ENCODE results near the gene APRT. TPM values are rescaled to one million over a fixed set of nuclear protein-coding genes. Genes with fewer than 3 reads are reported as not detected.

APRT gene
- total RNA-seq, 1 donor from 2014 or later = 53.4 TPM

- peaks cover 4% of the 10 kb centered on the region for H3K4me1 ChIP-seq
- peak overlapping the region; percentile 95 for H3K4me2 ChIP-seq
- peak overlapping the region; percentile 98 for H3K4me3 Mint-ChIP-seq
- peaks cover 4% of the 10 kb centered on the region for H3F3A ChIP-seq (ENCODE audit: low read depth)
- H3K27me3 ChIP-seq = no peaks in the 10 kb centered on the region
- H3K36me3 Mint-ChIP-seq = peaks cover 2% of the 10 kb centered on the region
- TF ChIP-seq EZH2 (IDR thresholded peaks at IDR 0.05) = no peak
- TF ChIP-seq CTCF (IDR thresholded peaks at IDR 0.05) = peak; percentile 62
- DNase-seq (ENCODE audit: low spot score) = peak; percentile 88
- H3K27ac Mint-ChIP-seq = peak overlapping the region; percentile 29
- H3K27me3 Mint-ChIP-seq (ENCODE audit: insufficient read depth, low read depth) = peaks cover 2% of the 10 kb centered on the region
- H3K4me1 Mint-ChIP-seq = peaks cover 20% of the 10 kb centered on the region
- H2AFZ ChIP-seq (replicated peaks) = peak overlapping the region; percentile 86
- peak overlapping the region; percentile 83 for H3K9ac ChIP-seq
- no peak overlapping the region for H3K27ac ChIP-seq
- no peaks in the 10 kb centered on the region for H3K9me3 ChIP-seq (ENCODE audit: low read depth)
- peak overlapping the region; percentile 93 for H3K4me3 ChIP-seq
- H4K20me1 ChIP-seq (ENCODE audit: low read depth) = peaks cover 14% of the 10 kb centered on the region
- no peaks in the 10 kb centered on the region for H3K36me3 ChIP-seq
- H3K9me3 Mint-ChIP-seq = no peaks in the 10 kb centered on the region
- peaks cover 14% of the 10 kb centered on the region for H3K79me2 ChIP-seq (ENCODE audit: low read depth)
Observed at GRCh38 chr16:88857728-88858339, 46.1 kb upstream of the APRT start.

- H3K4me1 Mint-ChIP-seq = peaks cover 24% of the 10 kb centered on the region
- H3K27me3 Mint-ChIP-seq (ENCODE audit: insufficient read depth, low read depth) = peaks cover 2% of the 10 kb centered on the region
- Histone ChIP-seq H3K9me3 (ENCODE audit: low read depth) (no peaks in the 10 kb centered on the region), H3K4me3 (peak within 1 kb of the TSS; percentile 93), H3F3A (ENCODE audit: low read depth) (peaks cover 4% of the 10 kb centered on the region), H3K4me2 (peak within 1 kb of the TSS; percentile 97), H3K27ac (no peak within 1 kb of the TSS), H3K36me3 (no peaks in the 10 kb centered on the region), H3K9ac (peak within 1 kb of the TSS; percentile 83), H3K27me3 (no peaks in the 10 kb centered on the region), H2AFZ (replicated peaks) (peak within 1 kb of the TSS; percentile 86), H3K4me1 (peaks cover 4% of the 10 kb centered on the region), H3K79me2 (ENCODE audit: low read depth) (peaks cover 14% of the 10 kb centered on the region), H4K20me1 (ENCODE audit: low read depth) (peaks cover 14% of the 10 kb centered on the region)
- H3K4me3 Mint-ChIP-seq = peak within 1 kb of the TSS; percentile 98
- peak within 1 kb of the TSS; percentile 29 for H3K27ac Mint-ChIP-seq
- peak; percentile 100 for DNase-seq (ENCODE audit: low spot score)
- TF ChIP-seq EZH2phosphoT487 (IDR thresholded peaks at IDR 0.05) (no peak), CTCF (IDR thresholded peaks at IDR 0.05) (no peak), EZH2 (IDR thresholded peaks at IDR 0.05) (no peak)
- H3K36me3 Mint-ChIP-seq = peaks cover 5% of the 10 kb centered on the region
- no peaks in the 10 kb centered on the region for H3K9me3 Mint-ChIP-seq
Observed at GRCh38 chr16:88856828-88857727, 45.4 kb upstream of the APRT start, which contains the start of the genes GALNS and TRAPPC2L. GALNS (minus strand) TSS chr16:88856947; CDS start chr16:88856877, 70 bp downstream. TRAPPC2L (plus strand) TSS chr16:88857127; CDS start chr16:88857151, 24 bp downstream.

- TF ChIP-seq EZH2phosphoT487 (IDR thresholded peaks at IDR 0.05) (no peak), CTCF (IDR thresholded peaks at IDR 0.05) (no peak), EZH2 (IDR thresholded peaks at IDR 0.05) (no peak)
- DNase-seq (ENCODE audit: low spot score) = peak; percentile 60
- Mint-ChIP-seq H3K27me3 (ENCODE audit: insufficient read depth, low read depth) (peaks cover 2% of the 10 kb centered on the region), H3K9me3 (no peaks in the 10 kb centered on the region), H3K27ac (no peak overlapping the region), H3K4me3 (peak overlapping the region; percentile 98), H3K4me1 (peaks cover 24% of the 10 kb centered on the region), H3K36me3 (peaks cover 5% of the 10 kb centered on the region)
- Histone ChIP-seq H3K9ac (no peak overlapping the region), H3K79me2 (ENCODE audit: low read depth) (peaks cover 14% of the 10 kb centered on the region), H3K4me2 (peak overlapping the region; percentile 97), H2AFZ (replicated peaks) (no peak overlapping the region), H3K36me3 (no peaks in the 10 kb centered on the region), H3K27me3 (no peaks in the 10 kb centered on the region), H3K9me3 (ENCODE audit: low read depth) (no peaks in the 10 kb centered on the region), H3K4me1 (peaks cover 4% of the 10 kb centered on the region), H4K20me1 (ENCODE audit: low read depth) (peaks cover 14% of the 10 kb centered on the region), H3K4me3 (peak overlapping the region; percentile 93), H3K27ac (no peak overlapping the region), H3F3A (ENCODE audit: low read depth) (peaks cover 4% of the 10 kb centered on the region)
Observed at GRCh38 chr16:88856122-88856827, 44.5 kb upstream of the APRT start.

All from neural progenitor cell (in vitro differentiated cells).